Measurements from ENCODE around the gene OR2H1.
"Not testable (repeated sequence)": the region's sequence is repeated elsewhere in the genome, so short reads cannot be mapped to it uniquely, and the experiment has no call there.

Gene OR2H1

GRCh38 chr6:29424575-29424974, 32.4 kb upstream of the OR2H1 start:
- no peaks in the 10 kb centered on the region for H3K4me1 ChIP-seq (ENCODE audit: insufficient read depth, low read length, poor library complexity, severe bottlenecking)
- TF ChIP-seq CTCF (conservative IDR thresholded peaks at IDR 0.05; ENCODE audit: low read length) (no peak), EZH2phosphoT487 (IDR thresholded peaks at IDR 0.05; ENCODE audit: borderline replicate concordance) (no peak)
- H3K79me2 ChIP-seq (ENCODE audit: insufficient read depth, low read length) = no peaks in the 10 kb centered on the region
- no peak overlapping the region for H3K4me2 ChIP-seq (ENCODE audit: low read depth, low read length, poor library complexity, severe bottlenecking)
- no peaks in the 10 kb centered on the region for H3K27me3 ChIP-seq (ENCODE audit: insufficient read depth, low read length, poor library complexity, severe bottlenecking)
- H3K36me3 ChIP-seq (ENCODE audit: insufficient read depth, low read length) = no peaks in the 10 kb centered on the region
- H3K9me3 ChIP-seq (ENCODE audit: insufficient read depth, low read depth, low read length) = 0 out of 2 replicates have a peak, but pooled peaks cover 4% of the 10 kb centered on the region
- no peaks in the 10 kb centered on the region for H3F3A ChIP-seq (ENCODE audit: low read depth)
- H2AFZ ChIP-seq (ENCODE audit: low read length) = no peak overlapping the region
- H3K9me2 ChIP-seq (replicated peaks; ENCODE audit: low read depth, low read length) = no peaks in the 10 kb centered on the region
- H3K4me3 ChIP-seq (ENCODE audit: low read length, poor library complexity, severe bottlenecking) = no peak overlapping the region
- H3K9ac ChIP-seq (ENCODE audit: low read depth, low read length, poor library complexity, severe bottlenecking) = no peak overlapping the region
- no peaks in the 10 kb centered on the region for H4K20me1 ChIP-seq (ENCODE audit: insufficient read depth, low read length, poor library complexity, severe bottlenecking)

GRCh38 chr6:29425075-29425474, 31.9 kb upstream of the OR2H1 start:
- Histone ChIP-seq H3K27me3 (ENCODE audit: insufficient read depth, low read length, poor library complexity, severe bottlenecking) (no peaks in the 10 kb centered on the region), H3K4me2 (ENCODE audit: low read depth, low read length, poor library complexity, severe bottlenecking) (no peak overlapping the region), H2AFZ (ENCODE audit: low read length) (no peak overlapping the region), H3K4me1 (ENCODE audit: insufficient read depth, low read length, poor library complexity, severe bottlenecking) (no peaks in the 10 kb centered on the region), H3K9me2 (replicated peaks; ENCODE audit: low read depth, low read length) (no peaks in the 10 kb centered on the region), H3K9ac (ENCODE audit: low read depth, low read length, poor library complexity, severe bottlenecking) (no peak overlapping the region), H3K36me3 (ENCODE audit: insufficient read depth, low read length) (no peaks in the 10 kb centered on the region), H3K79me2 (ENCODE audit: insufficient read depth, low read length) (no peaks in the 10 kb centered on the region), H4K20me1 (ENCODE audit: insufficient read depth, low read length, poor library complexity, severe bottlenecking) (no peaks in the 10 kb centered on the region), H3F3A (ENCODE audit: low read depth) (no peaks in the 10 kb centered on the region), H3K9me3 (ENCODE audit: insufficient read depth, low read depth, low read length) (0 out of 2 replicates have a peak, but pooled peaks cover 4% of the 10 kb centered on the region), H3K4me3 (ENCODE audit: low read length, poor library complexity, severe bottlenecking) (no peak overlapping the region)
- TF ChIP-seq EZH2phosphoT487 (IDR thresholded peaks at IDR 0.05; ENCODE audit: borderline replicate concordance) = no peak
- TF ChIP-seq CTCF (conservative IDR thresholded peaks at IDR 0.05; ENCODE audit: low read length) = no peak

- Histone ChIP-seq H2AFZ (ENCODE audit: low read length) (no peak overlapping the region), H3K9me3 (ENCODE audit: insufficient read depth, low read depth, low read length) (no peaks in the 10 kb centered on the region), H3K79me2 (ENCODE audit: insufficient read depth, low read length) (no peaks in the 10 kb centered on the region), H3K9me2 (replicated peaks; ENCODE audit: low read depth, low read length) (no peaks in the 10 kb centered on the region), H3K9ac (ENCODE audit: low read depth, low read length, poor library complexity, severe bottlenecking) (no peak overlapping the region), H4K20me1 (ENCODE audit: insufficient read depth, low read length, poor library complexity, severe bottlenecking) (no peaks in the 10 kb centered on the region), H3K4me2 (ENCODE audit: low read depth, low read length, poor library complexity, severe bottlenecking) (no peak overlapping the region), H3F3A (ENCODE audit: low read depth) (no peaks in the 10 kb centered on the region), H3K4me1 (ENCODE audit: insufficient read depth, low read length, poor library complexity, severe bottlenecking) (peaks cover under 1% of the 10 kb centered on the region), H3K27me3 (ENCODE audit: insufficient read depth, low read length, poor library complexity, severe bottlenecking) (no peaks in the 10 kb centered on the region), H3K4me3 (ENCODE audit: low read length, poor library complexity, severe bottlenecking) (no peak overlapping the region), H3K36me3 (ENCODE audit: insufficient read depth, low read length) (no peaks in the 10 kb centered on the region)
- no peak for TF ChIP-seq CTCF (conservative IDR thresholded peaks at IDR 0.05; ENCODE audit: low read length)
- TF ChIP-seq EZH2phosphoT487 (IDR thresholded peaks at IDR 0.05; ENCODE audit: borderline replicate concordance) = no peak
Observed at GRCh38 chr6:29426654-29427053, 30.3 kb upstream of the OR2H1 start.

- H3K4me2 ChIP-seq (ENCODE audit: low read depth, low read length, poor library complexity, severe bottlenecking); H3K9ac ChIP-seq (ENCODE audit: low read depth, low read length, poor library complexity, severe bottlenecking); H3F3A ChIP-seq (ENCODE audit: low read depth); H3K4me3 ChIP-seq (ENCODE audit: low read length, poor library complexity, severe bottlenecking); H3K9me3 ChIP-seq (ENCODE audit: insufficient read depth, low read depth, low read length); H3K4me1 ChIP-seq (ENCODE audit: insufficient read depth, low read length, poor library complexity, severe bottlenecking); H3K9me2 ChIP-seq (replicated peaks; ENCODE audit: low read depth, low read length); H3K27me3 ChIP-seq (ENCODE audit: insufficient read depth, low read length, poor library complexity, severe bottlenecking); H3K79me2 ChIP-seq (ENCODE audit: insufficient read depth, low read length); H2AFZ ChIP-seq (ENCODE audit: low read length); H4K20me1 ChIP-seq (ENCODE audit: insufficient read depth, low read length, poor library complexity, severe bottlenecking); H3K36me3 ChIP-seq (ENCODE audit: insufficient read depth, low read length): not testable (repeated sequence)
Observed at GRCh38 chr6:29436730-29437129, 20.2 kb upstream of the OR2H1 start.
